ENCODE results near the gene CDH10.

The CDH10 gene

DNA sequence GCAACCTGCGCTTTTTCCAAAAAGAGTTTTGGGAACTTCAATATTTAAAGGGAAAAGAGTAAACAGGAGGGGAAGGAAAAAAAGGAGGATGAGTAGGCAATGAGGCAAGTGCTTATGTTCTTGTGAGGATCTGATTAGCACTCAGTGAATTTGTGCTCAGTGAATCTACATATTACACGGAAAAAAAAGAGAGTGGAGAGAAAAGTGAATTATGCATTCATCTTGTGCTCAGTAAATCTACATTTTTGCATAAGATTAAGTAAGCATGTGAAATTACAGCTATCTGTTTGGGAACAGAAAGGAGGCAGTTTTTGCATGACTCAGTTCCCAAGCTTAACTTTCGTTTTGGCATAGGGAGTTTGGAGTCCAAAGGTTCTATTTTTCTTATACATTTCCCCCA, 170.1 kb downstream of the CDH10 start:
- TF ChIP-seq, protein P1, sequence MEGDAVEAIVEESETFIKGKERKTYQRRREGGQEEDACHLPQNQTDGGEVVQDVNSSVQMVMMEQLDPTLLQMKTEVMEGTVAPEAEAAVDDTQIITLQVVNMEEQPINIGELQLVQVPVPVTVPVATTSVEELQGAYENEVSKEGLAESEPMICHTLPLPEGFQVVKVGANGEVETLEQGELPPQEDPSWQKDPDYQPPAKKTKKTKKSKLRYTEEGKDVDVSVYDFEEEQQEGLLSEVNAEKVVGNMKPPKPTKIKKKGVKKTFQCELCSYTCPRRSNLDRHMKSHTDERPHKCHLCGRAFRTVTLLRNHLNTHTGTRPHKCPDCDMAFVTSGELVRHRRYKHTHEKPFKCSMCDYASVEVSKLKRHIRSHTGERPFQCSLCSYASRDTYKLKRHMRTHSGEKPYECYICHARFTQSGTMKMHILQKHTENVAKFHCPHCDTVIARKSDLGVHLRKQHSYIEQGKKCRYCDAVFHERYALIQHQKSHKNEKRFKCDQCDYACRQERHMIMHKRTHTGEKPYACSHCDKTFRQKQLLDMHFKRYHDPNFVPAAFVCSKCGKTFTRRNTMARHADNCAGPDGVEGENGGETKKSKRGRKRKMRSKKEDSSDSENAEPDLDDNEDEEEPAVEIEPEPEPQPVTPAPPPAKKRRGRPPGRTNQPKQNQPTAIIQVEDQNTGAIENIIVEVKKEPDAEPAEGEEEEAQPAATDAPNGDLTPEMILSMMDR (conservative IDR thresholded peaks at IDR 0.05), result no peak
- H3K27ac ChIP-seq, result no peak overlapping the region

DNA sequence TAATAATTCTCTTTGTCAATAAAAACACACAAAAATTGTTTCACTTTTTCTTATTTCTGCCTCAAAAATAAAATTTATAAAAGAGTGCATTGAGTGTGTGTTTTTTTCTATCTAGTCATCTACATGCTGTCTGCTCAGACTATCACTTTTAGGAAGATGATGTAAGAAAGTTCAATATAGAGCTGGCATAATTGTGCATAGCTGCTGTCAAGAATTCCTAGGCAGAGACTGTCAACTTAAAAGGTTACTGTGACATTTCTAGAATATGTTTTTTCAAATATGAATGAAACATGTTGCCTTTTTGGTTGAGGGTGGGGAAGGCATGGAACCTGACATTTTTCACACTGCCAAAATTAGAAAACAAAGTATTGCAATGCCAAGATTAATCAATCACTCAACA, 172.3 kb downstream of the CDH10 start:
- TF ChIP-seq, protein P1 (conservative IDR thresholded peaks at IDR 0.05), result no peak
- no peak overlapping the region for H3K27ac ChIP-seq

DNA sequence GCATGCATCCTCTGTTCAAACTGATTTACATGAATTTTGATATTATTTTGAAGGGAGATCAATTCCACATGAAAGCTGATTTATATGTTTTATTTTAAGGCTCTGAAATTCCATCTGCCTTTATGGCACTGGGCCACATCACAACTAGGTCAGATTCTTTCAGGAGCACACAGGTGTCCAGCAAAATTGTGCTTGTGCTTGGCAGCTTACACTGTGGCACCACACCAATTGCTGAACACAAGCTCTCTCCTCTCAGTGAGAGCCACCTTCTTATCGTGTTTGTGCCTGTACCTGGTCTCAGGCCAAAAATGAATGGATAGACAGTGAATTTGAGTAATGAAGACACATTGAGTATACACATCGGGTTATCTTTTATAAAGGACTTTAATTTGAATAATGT, 200.4 kb downstream of the CDH10 start:
- TF ChIP-seq, protein P1 (conservative IDR thresholded peaks at IDR 0.05), result no peak
- no peak overlapping the region for H3K27ac ChIP-seq

DNA sequence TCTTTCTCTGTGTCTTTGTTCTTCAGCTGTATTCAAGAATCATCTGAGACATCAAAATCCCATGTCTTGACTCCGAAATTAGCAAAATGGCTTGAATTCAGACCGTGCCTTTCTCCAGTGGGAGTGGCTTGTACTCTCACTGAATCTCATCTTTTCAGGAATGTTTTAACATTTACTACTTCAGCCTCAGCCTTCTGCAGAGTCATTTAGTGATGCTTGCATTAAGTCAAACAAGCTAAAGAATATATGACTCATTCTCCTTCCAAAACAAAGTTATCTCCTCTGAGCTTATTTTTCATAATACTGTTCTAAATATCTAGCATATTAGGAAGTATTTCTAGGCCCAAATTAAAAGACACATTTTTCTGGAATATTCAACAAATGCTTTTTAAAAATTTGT, 205.3 kb downstream of the CDH10 start:
- H3K27ac ChIP-seq, result no peak overlapping the region
- TF ChIP-seq, protein P1 (conservative IDR thresholded peaks at IDR 0.05), result no peak

Data from VCaP (cell line).